Raji (cell line): ENCODE results near the gene FBXO40.

Source experiments
- POLR2A ChIP-seq: IDR thresholded peaks from 2 replicates; pipeline ENCODE4 v1.6.1; 2011; ENCODE audit warnings: low read depth, low read length, control low read depth; ENCODE audit not compliant: insufficient read depth

The FBXO40 gene, protein sequence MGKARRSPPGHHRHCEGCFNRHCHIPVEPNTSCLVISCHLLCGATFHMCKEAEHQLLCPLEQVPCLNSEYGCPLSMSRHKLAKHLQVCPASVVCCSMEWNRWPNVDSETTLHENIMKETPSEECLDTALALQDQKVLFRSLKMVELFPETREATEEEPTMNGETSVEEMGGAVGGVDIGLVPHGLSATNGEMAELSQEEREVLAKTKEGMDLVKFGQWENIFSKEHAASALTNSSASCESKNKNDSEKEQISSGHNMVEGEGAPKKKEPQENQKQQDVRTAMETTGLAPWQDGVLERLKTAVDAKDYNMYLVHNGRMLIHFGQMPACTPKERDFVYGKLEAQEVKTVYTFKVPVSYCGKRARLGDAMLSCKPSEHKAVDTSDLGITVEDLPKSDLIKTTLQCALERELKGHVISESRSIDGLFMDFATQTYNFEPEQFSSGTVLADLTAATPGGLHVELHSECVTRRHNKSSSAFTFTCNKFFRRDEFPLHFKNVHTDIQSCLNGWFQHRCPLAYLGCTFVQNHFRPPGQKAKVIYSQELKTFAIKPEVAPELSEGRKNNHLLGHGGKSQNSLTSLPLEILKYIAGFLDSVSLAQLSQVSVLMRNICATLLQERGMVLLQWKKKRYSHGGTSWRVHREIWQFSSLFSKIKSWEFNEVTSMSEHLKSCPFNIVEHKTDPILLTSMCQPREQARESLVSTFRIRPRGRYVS

DNA sequence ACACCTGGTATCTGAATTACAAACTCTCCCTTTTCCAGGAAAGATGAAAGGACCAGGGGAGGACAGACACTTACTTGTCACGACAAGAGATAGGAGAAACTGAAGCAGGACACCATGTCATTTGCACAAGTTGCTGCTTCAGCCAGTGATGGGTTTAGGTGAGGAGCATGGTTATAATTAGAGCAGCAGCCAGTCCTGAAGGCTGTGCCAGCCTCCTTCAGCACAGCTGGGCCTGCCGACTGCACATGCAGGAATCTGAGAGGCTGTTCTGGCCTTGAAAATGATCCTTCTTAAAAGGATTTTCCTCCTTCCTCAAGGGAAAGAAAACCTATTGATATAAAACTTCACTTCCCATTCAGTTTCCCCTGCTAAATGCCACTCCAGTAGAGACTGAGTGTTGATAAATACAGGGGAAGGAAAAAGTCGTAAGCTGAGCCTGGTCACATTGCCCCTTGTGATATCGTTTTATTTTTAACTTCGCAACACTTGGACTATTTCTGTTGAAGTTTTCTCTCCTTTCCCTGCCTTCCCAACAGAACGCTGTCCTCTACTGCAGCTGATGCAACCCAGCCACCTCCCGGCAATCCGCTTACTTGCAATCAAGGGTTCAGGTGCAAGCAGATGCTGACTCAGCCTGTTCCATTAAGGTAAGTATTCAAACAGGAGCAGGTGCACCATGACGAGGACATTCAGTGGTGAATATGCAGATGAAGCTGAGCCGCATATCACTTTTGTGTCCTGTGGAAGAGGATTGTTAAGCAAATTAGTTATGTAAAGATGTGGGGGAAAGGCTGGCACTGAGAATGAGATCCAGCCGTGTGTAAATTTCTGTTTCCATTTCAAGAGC lies at the start of gene FBXO40:
Gene FBXO40 (plus strand): TSS at position 524 of the 847 bp plus-strand sequence. CDS start 27,197 bp downstream, outside the sequence.
- no peak for TF ChIP-seq POLR2A

DNA sequence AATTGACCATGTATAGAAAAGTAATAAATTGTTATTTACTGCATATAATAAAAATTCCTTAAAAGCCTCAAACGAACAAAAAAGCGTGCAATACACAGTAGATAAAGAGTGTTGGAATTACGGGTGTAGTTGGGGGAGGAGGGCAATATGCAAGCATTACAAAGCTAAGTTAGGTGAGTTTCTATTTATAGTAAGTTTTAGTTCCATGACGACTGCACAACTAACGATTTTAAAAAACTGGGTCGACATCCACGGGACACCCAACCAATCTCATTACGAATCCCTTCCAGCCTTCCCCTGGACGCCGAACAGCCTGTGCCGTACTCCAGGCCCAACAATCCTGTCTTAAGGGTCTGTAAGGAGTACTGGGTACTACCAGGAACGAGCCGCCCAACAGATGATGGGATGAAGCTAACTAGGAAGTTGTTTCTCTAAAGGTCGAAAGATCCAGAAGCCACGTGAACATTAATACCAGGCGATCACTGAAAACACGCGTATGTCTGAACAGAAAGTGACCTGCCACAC lies 48.1 kb upstream of the FBXO40 start:
- TF ChIP-seq POLR2A = no peak

DNA sequence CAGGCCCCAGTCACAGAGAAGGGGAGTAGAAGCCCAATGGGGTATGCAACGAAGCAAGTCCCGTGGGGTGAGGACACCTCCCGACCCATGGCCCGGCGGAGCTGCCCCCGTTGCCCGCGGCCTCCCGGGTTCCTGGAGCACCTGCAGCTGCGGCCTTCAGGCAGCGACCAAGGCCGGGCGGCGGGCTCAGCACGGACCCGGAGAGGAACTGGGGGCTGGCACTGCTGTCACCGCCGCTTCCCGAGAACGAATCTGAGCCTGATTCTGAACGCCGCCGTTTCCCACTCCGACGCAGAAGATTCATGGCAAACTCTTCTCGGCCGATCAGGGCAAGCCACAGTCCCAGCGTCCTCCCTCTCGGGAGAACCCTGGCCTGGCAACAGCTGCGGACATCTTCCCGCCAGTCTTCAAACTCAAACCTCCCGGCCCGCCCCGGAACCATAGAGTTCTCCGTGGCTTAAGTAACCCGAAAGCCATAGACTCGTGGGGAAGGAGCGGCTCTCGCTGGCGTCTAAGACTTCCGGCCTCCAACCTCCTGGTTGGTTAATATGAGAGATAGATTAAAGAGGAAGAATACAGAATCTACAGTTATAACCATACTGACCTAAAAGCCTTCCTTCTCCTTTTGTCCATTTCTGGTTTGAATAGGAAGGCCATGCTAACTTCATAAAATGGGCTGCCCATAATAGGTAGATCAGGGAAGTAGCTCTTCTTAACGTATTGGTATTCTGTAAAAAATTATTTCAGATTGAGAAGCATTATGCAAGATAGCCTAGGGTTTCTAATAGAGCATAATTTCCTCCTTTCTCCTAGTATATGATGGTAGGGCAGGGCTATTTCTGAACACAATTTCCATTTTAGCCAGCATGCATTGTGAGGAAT lies 47.4 kb upstream of the FBXO40 start, which contains the start of gene POLQ:
Gene POLQ (minus strand): TSS at position 415 of the 882 bp plus-strand sequence. CDS start 111 bp downstream, at position 304.
- peak; percentile 85 for TF ChIP-seq POLR2A

DNA sequence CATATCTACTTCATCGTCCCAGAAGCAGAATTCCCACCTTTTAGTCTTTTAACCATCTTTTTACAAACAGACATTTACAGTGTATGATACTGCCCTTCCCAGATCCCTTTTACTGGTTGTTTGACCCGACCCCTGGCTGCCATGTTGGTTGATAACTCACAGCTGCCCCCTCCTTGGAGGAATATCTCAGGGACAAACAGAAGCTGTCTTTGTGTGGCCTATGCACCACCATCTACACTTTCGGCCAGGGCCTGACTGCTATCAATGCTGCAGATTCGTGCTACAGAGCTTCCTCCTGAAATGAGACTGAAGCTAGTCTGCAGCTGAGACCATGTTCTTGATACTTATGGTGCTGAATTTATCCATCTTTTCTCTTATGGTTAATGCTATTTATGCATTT lies 40.8 kb upstream of the FBXO40 start:
- no peak for TF ChIP-seq POLR2A

DNA sequence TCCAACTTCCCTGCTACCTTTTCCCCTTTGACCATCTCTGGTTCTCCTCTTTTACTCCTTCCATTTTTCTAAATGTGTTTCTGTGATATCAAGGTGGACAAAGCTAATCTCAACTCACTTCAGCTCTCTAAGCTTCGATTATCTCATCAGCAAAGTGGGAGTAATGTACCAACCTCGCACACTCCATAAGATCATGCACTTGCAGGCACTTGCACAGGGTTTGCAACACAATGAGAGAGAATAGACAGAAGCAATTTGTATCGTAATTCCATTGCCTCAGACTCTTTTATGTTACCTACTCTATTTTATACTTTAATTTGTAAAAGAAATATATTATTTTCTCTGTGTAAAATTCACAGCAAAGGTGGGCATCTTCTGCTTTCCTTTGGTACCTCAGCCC lies 40.4 kb upstream of the FBXO40 start:
- TF ChIP-seq POLR2A = no peak

DNA sequence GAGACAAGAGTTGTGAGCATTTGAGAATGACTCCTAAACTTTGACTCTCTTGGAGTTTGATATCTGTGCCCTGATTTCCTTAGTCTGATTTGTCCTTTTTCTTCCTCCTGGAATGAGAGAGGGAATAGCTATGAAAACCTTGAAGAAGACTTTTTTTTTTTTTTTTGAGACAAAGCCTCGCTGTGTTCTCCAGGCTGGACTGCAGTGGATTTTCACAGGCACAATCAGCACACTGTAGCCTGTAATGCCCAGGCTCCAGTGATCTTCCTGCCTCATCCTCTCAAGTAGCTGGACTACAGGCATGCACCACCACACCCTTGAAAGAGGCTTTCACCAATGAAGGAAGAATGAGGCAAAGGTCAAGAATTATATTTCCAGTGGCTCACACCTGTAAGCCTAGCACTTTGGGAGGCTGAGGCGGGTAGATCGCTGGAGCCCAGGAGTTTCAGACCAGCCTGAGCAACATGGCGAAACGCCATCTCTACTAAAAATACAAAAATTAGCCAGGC lies 35.7 kb upstream of the FBXO40 start:
- TF ChIP-seq POLR2A = no peak

DNA sequence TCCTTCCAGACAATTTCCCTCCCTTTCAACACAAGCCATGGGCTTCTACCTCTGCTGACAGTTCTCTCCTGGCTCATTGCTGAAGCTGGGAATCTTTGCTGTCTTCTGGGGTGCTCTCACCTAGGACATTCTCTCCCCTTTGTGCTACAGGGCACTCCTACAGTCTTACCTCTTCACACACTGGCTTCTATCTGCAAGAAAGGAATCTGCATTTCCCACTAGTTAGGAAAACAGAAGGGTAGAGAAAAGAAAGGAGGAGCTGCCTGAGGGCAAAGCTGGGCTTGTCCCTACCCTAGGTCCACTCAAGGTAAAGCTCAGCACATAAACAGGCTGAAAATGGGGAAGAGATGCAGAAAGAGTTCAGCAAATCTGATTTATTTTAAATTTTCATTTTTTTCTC lies 31.0 kb upstream of the FBXO40 start:
- no peak for TF ChIP-seq POLR2A

DNA sequence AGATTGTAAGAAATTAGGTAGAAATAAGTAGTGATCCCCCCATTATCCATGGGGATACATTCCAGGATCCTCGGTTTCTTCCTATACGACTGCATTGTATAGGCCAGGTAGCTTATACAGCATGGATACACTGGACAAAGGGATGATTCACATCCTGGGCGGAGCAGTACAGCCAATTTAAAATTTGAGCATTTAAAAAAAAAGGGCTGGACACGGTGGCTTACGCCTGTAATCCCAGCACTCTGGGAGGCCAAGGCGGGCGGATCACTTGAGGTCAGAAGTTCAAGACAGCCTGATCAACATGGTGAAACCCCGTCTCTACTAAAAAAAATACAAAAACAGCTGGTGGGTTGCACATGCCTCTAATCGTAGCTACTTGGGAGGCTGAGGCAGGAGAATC lies 26.4 kb upstream of the FBXO40 start:
- no peak for TF ChIP-seq POLR2A

DNA sequence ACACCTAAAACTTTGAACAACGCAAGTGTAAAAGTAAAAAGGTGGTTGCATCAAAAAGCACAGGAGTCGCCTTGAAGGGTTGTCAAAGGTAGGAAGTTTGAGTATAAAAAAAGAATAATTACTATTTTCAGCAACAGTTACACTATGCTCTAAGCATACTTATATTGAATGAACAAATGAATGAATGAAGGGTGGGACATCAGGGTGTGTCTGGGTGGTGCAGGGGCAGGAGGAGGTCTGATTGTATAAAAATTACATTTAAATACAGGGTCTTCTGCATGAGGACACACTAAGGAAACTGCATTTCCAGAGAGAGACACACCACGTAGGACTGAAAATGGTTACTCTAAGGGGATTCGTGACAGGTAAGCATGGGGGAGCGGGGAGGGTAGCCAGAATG lies 25.5 kb upstream of the FBXO40 start, which contains the start of gene ARGFX:
Gene ARGFX (plus strand): TSS at position 301 of the 400 bp plus-strand sequence. CDS start 2,765 bp downstream, outside the sequence.
- no peak for TF ChIP-seq POLR2A

DNA sequence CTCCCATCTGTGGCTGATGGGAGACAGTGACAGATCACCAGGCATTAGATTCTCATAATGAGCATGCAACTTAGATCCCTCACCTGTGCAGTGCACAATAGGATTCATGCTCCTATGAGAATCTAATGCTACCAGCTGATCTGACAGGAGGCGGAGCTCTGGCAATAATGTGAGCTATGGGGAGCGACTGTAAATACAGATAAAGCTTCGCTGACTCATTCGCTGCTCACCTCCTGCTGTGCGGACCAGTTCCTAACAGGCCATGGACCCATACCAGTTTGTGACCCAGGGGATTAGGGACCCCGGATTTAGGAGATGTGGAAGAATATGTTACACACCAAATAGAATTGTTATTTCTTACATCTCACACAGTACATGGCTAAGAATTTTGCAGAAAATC lies 18.7 kb upstream of the FBXO40 start:
- TF ChIP-seq POLR2A = no peak

DNA sequence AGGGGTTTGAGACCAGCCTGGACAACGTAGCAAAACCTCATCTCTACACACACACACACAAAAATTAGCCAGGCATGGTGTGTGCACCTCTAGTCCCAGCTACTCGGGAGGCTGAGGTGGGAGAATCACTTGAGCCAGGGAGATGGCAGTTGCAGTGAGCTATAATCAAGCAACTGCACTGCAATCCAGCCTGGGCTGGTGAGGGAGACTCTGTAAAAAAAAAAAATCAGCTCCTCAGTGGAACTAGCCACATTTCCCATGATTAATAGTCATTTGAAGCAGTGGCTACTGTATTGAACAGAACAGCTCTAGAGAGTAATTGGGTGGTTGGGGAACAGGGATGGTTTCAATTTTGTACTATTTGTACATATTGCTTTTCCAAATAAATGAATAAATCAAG lies 11.5 kb upstream of the FBXO40 start:
- TF ChIP-seq POLR2A = no peak

DNA sequence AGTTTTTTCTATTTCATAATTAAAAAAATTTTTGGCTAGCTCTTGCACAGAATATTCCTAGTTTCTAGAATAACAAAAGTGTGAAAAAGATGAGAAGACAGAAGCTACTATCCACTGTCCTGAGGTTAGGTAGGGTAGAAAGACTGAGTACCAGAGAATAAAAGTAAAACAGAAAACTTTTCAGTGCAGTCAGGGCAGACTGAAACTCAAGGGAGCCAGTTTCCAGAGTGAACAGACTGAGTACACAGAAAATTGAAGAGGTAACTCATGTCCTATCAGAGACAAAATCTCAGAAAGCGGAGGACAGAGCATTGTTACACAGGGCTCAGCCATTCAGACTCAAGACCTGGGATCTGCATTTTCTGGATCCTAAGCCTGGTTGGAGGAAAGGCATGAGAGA lies 8.8 kb upstream of the FBXO40 start:
- no peak for TF ChIP-seq POLR2A

DNA sequence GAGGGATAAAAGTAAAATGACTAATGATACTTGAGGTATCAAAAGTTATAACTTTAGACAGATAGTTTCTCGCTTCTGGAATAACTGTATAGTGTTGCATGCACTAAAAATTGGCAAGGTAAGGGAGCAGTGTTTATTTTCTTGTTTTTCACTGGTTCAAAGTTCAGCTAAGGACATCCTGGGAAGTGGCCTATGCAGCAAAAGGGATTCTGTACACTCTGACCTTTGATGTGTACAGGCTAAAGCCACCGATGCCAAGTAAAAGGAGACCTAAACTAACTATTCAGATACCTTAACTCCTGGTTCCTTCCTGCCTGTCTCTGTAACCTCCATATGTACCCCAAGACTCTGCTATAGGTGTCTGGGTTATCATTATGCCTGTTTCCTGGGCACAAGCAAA lies 1.7 kb downstream of the FBXO40 start:
- TF ChIP-seq POLR2A = no peak
